Bronchial epithelial cell (primary cell): ENCODE measurements around the gene TBC1D22A. TPM values are rescaled to one million over a fixed set of nuclear protein-coding genes. Genes with fewer than 3 reads are reported as not detected.

Experiments used
- DNase-seq: peaks from one replicate; pipeline ENCODE4 v3.0.0-alpha.2; 2010; ENCODE audit warnings: low read depth
- FAIRE-seq: peaks from 2 replicates; lab custom pipeline; 2011; peaks lifted over from hg19 to GRCh38; lab: Jason Lieb, UNC
- H3K27me3 ChIP-seq: 2 replicates; pipeline ENCODE4 v1.5.1; 2011; ENCODE audit warnings: low read length; ENCODE audit not compliant: control insufficient read depth, insufficient read depth
- H3K36me3 ChIP-seq: 2 replicates; pipeline ENCODE4 v1.5.1; 2011; ENCODE audit warnings: low read length; ENCODE audit not compliant: control insufficient read depth, insufficient read depth
- H3K4me3 ChIP-seq: 2 replicates; pipeline ENCODE4 v1.5.1; 2011; ENCODE audit warnings: mild to moderate bottlenecking, low read depth, low read length, control low read depth
- CTCF ChIP-seq: IDR thresholded peaks from 2 replicates; pipeline ENCODE4 v1.5.1; 2011; ENCODE audit warnings: mild to moderate bottlenecking, moderate library complexity, low read length, control low read depth, inconsistent platforms; ENCODE audit not compliant: insufficient read depth, severe bottlenecking
- total RNA-seq: library from RNA; depleted of rRNA; stranded (reverse); fragments of >200 nt; gene quantifications from 2 replicates; pipeline ENCODE4 v1.2.1, GENCODE V29; 2014

Gene TBC1D22A
- total RNA-seq, 1 donor from 2014 or later: 10.0 TPM

DNA sequence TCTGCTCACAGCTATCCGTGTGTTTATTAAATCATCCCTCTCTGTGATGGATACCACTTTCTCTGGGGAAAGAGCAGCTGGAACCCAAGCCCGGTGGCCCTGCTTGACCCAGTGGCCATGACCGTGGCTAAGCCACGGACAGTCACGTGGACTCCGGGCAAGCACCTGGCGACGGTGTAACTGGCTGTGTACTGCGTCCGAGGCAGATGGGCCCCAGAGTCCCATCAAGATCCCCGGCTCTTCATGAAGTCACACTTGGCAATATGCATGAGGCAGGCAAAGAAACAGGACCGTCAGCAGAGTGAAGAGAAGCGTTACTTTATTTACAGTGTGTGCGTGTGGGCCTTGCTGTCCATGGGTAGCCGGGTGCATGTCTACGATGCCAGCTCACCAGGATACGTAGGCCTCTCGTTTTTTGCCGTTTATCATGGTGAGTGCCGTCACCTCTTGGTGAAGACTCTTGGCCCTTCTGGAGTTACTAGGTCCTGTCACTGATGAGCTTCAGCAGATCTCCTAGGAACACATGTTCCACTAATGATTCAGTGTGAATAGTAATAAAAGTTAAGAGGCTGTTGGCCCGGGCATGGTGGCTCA, 366.3 kb downstream of the TBC1D22A start:
- no peaks in the 10 kb centered on the region for H3K36me3 ChIP-seq

GRCh38 chr22:47129902-47130635, 367.6 kb downstream of the TBC1D22A start:
- no peaks in the 10 kb centered on the region for H3K36me3 ChIP-seq
- FAIRE-seq (peak; percentile 91), DNase-seq (peak; percentile 65)
- no peak for TF ChIP-seq CTCF
- no peaks in the 10 kb centered on the region for H3K27me3 ChIP-seq
- H3K4me3 ChIP-seq: no peak overlapping the region

More for the DNA sequence above, 366.3 kb downstream of the TBC1D22A start:
- Histone ChIP-seq H3K27me3 (no peaks in the 10 kb centered on the region), H3K4me3 (no peak overlapping the region)
- FAIRE-seq (peak; percentile 50), DNase-seq (no peak)
- no peak for TF ChIP-seq CTCF

DNA sequence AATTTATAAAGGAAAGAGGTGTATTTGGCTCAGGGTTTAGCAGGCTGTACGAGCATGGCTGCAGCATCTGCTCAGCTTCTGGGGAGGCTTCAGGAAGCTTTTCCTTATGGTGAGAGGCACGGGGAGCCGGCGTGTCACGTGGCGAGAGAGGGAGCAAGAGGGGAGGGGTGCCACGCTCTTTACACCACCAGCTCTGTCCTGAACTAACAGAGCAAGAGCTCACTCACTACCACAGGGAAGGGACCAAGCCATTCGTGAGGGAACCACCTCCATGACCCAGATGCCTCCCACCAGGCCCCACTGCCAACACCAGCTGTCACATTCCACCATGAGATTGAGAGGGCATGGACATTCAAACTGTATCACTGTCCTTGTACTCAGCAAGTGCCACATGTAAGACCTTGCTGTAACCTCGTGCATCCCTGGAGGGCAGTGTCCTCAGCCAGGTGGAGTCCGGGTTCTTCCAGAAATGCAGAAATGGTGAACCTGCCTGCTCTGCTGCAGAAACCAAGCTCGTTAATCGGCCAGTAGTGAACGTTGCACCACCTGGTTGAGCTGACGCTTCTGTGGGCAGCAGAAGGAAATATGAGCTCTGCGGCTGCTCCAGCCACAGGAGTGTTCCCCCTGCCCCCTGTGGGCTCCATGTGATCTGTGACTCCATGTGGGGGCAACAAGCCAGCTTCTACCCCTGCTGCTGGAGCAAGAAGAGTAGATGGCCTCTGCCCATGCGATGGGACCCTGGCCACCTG, 368.6 kb downstream of the TBC1D22A start:
- FAIRE-seq: peak; percentile 28
- TF ChIP-seq CTCF: no peak
- H3K27me3 ChIP-seq: no peaks in the 10 kb centered on the region

DNA sequence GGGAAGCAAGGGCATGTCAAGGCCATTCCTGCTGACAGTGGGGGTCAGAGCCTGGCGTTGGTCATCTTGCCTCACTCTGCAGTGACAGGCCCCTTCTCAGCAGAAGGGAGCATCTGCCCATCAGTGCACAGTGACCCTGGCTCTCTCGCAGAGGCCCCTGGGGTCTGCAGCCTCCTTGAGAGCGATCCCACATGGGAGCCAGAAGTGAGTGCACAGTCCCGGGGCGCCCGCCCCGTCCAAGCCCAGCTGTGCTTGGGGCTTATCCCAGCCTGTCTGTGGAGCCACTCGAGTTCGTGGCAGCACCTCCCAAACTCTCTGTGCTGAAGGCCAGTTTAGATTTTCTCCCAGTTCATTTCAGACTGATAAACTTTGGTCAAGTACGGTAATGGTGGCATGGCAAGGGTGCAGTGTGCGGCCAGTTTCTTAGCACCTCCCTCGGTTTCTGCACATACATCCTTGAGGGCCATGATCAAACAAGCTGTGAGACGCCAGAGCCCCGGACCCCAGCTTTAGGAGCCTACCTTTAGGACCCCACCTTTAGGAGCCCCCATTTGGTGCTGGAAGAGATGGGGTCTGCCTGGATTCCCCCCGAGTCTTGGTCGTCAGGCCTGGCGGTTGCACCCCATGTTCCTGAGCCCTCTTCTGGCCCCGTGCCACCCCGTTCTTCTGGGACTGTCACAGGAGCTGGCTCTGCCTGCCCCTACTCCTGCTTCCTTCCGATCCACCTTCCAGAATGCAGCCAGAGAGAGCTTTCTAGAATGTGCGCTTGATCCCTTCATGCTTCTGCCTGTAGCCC, 369.4 kb downstream of the TBC1D22A start:
- H3K36me3 ChIP-seq: no peaks in the 10 kb centered on the region
- DNase-seq: no peak
- TF ChIP-seq CTCF: no peak
- H3K27me3 ChIP-seq: no peaks in the 10 kb centered on the region
- H3K4me3 ChIP-seq: no peak overlapping the region
- no peak for FAIRE-seq

More for the DNA sequence above, 368.6 kb downstream of the TBC1D22A start:
- H3K4me3 ChIP-seq: no peak overlapping the region
- H3K36me3 ChIP-seq: no peaks in the 10 kb centered on the region
- DNase-seq: no peak

DNA sequence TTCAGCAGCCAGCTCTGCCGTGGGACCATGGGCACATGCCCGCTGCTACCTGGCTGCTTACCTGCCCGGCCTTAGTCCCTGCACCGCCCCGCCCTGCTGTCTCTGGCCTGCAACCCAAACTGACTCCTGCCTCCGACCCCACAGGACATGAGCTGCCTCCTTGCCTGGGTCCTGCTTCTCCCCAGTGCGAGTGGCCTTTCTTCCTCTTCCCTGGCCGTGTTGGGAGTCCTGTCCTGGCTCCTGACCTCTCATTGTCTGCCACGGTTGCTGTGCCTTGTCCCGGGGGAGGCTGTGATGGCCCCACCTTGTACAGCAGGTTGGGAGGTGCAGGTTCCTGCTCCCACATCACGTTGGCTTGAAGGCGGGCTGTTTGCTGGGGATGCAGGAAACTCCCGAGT, 370.0 kb downstream of the TBC1D22A start:
- FAIRE-seq (no peak), DNase-seq (no peak)
- TF ChIP-seq CTCF: no peak
- Histone ChIP-seq H3K36me3 (no peaks in the 10 kb centered on the region), H3K27me3 (no peaks in the 10 kb centered on the region), H3K4me3 (no peak overlapping the region)
